Ovary (tissue), 3 donors: Measurements from ENCODE around the gene TCF7L1.

Source experiments
- EP300 ChIP-seq: sonication (generic); formaldehyde crosslinking; IDR thresholded peaks from one replicate; pipeline ENCODE4 v1.6.1; 2017; ENCODE audit warnings: antibody characterized with exemption
- TF ChIP-seq, protein P1 (sequence below), 3 donors: fragments of 450-650 bp in 2 of 3; fragments of 200-600 bp in 1 of 3; IDR thresholded peaks; one replicate each; pipeline versions ENCODE4 v1.5.1 to v1.8.0; 2016 to 2022; ENCODE audit warnings: antibody characterized with exemption in 3 of 3, mild to moderate bottlenecking in 1 of 3
- donor health status: DM: no; HTN: no; CAD: no.

DNA sequence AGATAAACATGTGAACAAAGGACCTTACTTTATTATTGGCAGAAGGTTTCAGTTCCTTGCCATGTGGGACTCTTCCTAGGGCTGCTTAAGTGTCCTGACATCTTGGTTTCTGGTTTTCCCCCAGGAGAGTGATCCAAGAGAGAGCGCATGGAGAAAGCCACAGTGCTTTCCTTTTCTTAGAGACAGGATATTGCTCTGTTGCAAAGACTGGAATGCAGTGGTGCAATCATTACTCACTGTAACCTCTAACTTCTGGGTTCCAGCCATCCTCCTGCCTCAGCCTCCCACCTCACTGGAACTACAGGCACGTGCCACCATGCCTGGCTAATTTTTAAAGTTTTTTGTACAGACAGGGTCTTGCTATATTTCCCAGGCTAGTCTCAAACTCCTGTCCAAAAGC is 38.1 kb upstream of the TCF7L1 start:
- TF ChIP-seq, protein P1, sequence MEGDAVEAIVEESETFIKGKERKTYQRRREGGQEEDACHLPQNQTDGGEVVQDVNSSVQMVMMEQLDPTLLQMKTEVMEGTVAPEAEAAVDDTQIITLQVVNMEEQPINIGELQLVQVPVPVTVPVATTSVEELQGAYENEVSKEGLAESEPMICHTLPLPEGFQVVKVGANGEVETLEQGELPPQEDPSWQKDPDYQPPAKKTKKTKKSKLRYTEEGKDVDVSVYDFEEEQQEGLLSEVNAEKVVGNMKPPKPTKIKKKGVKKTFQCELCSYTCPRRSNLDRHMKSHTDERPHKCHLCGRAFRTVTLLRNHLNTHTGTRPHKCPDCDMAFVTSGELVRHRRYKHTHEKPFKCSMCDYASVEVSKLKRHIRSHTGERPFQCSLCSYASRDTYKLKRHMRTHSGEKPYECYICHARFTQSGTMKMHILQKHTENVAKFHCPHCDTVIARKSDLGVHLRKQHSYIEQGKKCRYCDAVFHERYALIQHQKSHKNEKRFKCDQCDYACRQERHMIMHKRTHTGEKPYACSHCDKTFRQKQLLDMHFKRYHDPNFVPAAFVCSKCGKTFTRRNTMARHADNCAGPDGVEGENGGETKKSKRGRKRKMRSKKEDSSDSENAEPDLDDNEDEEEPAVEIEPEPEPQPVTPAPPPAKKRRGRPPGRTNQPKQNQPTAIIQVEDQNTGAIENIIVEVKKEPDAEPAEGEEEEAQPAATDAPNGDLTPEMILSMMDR (IDR thresholded peaks at IDR 0.05): no peak
- TF ChIP-seq EP300: no peak
